H1 (cell line): ENCODE data around the gene NIPAL1. TPM values are rescaled to one million over a fixed set of nuclear protein-coding genes. Genes with fewer than 3 reads are reported as not detected.

Experiments used
- CTCF ChIA-PET: fragments of 300-600 bp; sonication (Branson Sonifier 250); formaldehyde crosslinking; loops from one replicate; lab custom pipeline; 2021; ENCODE audit not compliant: partially characterized antibody; lab: Charles Lee
- POLR2A ChIA-PET: fragments of 300-600 bp; sonication (Branson Sonifier 250); formaldehyde crosslinking; loops from one replicate; lab custom pipeline; 2021; ENCODE audit warnings: inconsistent platforms; ENCODE audit not compliant: partially characterized antibody; lab: Charles Lee
- DNase-seq, 2 experiments: peaks; one replicate each; pipeline versions ENCODE4 v3.0.0 to v3.0.0-alpha.2; 2010 to 2022; ENCODE audit warnings: low spot score in 2 of 2, low read depth in 1 of 2, mixed read lengths in 1 of 2
- FAIRE-seq: peaks from 2 replicates; lab custom pipeline; 2011; peaks lifted over from hg19 to GRCh38; lab: Jason Lieb, UNC
- H2AFZ ChIP-seq: 2 replicates; pipeline ENCODE4 v1.8.1; 2012; ENCODE audit warnings: low read length, inconsistent platforms
- H2AK5ac ChIP-seq: 2 replicates; pipeline ENCODE4 v1.6.1; 2013; ENCODE audit warnings: low read depth, low read length
- H2BK120ac ChIP-seq: replicated peaks from 2 replicates; pipeline ENCODE3; 2013; ENCODE audit warnings: low read depth, low read length, inconsistent platforms
- H2BK12ac ChIP-seq: 2 replicates; pipeline ENCODE4 v1.6.1; 2013; ENCODE audit warnings: low read depth, low read length
- H2BK15ac ChIP-seq: 2 replicates; pipeline ENCODE4 v1.6.1; 2013; ENCODE audit warnings: low read length
- H2BK20ac ChIP-seq: 2 replicates; pipeline ENCODE4 v1.6.1; 2013; ENCODE audit warnings: low read length
- H2BK5ac ChIP-seq: 2 replicates; pipeline ENCODE4 v1.6.1; 2013; ENCODE audit warnings: low read depth, low read length
- H3K14ac ChIP-seq: 2 replicates; pipeline ENCODE4 v1.6.1; 2013; ENCODE audit warnings: inconsistent platforms; ENCODE audit not compliant: insufficient read length
- H3K18ac ChIP-seq: 2 replicates; pipeline ENCODE4 v1.6.1; 2013; ENCODE audit warnings: low read length; ENCODE audit errors: extremely low read depth
- H3K23ac ChIP-seq: 2 replicates; pipeline ENCODE4 v1.6.1; 2013; ENCODE audit warnings: inconsistent platforms; ENCODE audit not compliant: insufficient read length
- H3K23me2 ChIP-seq: 2 replicates; pipeline ENCODE4 v1.6.1; 2013; ENCODE audit warnings: low read depth, low read length
- H3K27ac ChIP-seq: 2 replicates; pipeline ENCODE4 v1.6.1; 2011; ENCODE audit warnings: low read depth, low read length, inconsistent platforms
- H3K27me3 ChIP-seq, 4 experiments: replicated peaks in 1 of 4; 1 replicate in 1 of 4; 2 replicates in 3 of 4; pipeline versions ENCODE4 v1.6.1 to v1.8.1; 2011 to 2013; ENCODE audit warnings: low read length in 3 of 4, mild to moderate bottlenecking in 3 of 4, inconsistent platforms in 2 of 4, mixed read lengths in 2 of 4, moderate library complexity in 1 of 4; ENCODE audit not compliant: control insufficient read depth in 3 of 4, insufficient read depth in 3 of 4; ENCODE audit errors: extremely low read depth in 1 of 4
- H3K36me3 ChIP-seq, 4 experiments: 2 replicates each; pipeline versions ENCODE4 v1.6.1 to v1.8.1; 2011 to 2013; ENCODE audit warnings: mild to moderate bottlenecking in 4 of 4, low read length in 3 of 4, moderate library complexity in 2 of 4, control low read depth in 1 of 4, inconsistent platforms in 1 of 4; ENCODE audit not compliant: insufficient read depth in 4 of 4, control insufficient read depth in 2 of 4
- H3K4ac ChIP-seq: replicated peaks from 2 replicates; pipeline ENCODE3; 2013; ENCODE audit warnings: low read length, low read depth, mixed read lengths, inconsistent platforms; ENCODE audit not compliant: insufficient read length
- H3K4me1 ChIP-seq, 4 experiments: replicated peaks in 1 of 4; 1 replicate in 1 of 4; 2 replicates in 3 of 4; pipeline versions ENCODE4 v1.6.1 to v1.8.1; 2011 to 2013; ENCODE audit warnings: low read length in 3 of 4, inconsistent platforms in 2 of 4, mixed read lengths in 1 of 4; ENCODE audit not compliant: insufficient read depth in 4 of 4, control insufficient read depth in 3 of 4
- H3K4me2 ChIP-seq, 2 experiments: 2 replicates each; pipeline versions ENCODE4 v1.6.1 to v1.8.1; 2011 to 2013; ENCODE audit warnings: low read depth in 2 of 2, low read length in 2 of 2, control low read depth in 1 of 2, inconsistent platforms in 1 of 2, mild to moderate bottlenecking in 1 of 2; ENCODE audit not compliant: insufficient read depth in 1 of 2
- H3K4me3 ChIP-seq, 4 experiments: fragments of 200-600, 300-600 bp in 1 of 4; sonication (generic), shearing (Covaris generic), sonication (Bioruptor Twin) in 1 of 4; 2 replicates each; pipeline versions ENCODE4 v1.5.1 to v1.8.1; 2011 to 2016; ENCODE audit warnings: low read length in 4 of 4, low read depth in 3 of 4, control low read depth in 2 of 4, inconsistent platforms in 2 of 4, mild to moderate bottlenecking in 2 of 4, mixed read lengths in 1 of 4, moderate library complexity in 1 of 4; ENCODE audit not compliant: insufficient read depth in 2 of 4; ENCODE audit errors: extremely low read depth in 1 of 4
- H3K56ac ChIP-seq: replicated peaks from 2 replicates; pipeline ENCODE3; 2013; ENCODE audit warnings: low read depth, mild to moderate bottlenecking, mixed read lengths, low read length, inconsistent platforms; ENCODE audit not compliant: insufficient read length
- H3K79me1 ChIP-seq: 2 replicates; pipeline ENCODE4 v1.6.1; 2013; ENCODE audit warnings: low read depth, low read length, control low read depth
- H3K79me2 ChIP-seq, 2 experiments: 2 replicates each; pipeline versions ENCODE4 v1.6.1 to v1.8.1; 2012 to 2013; ENCODE audit warnings: low read length in 2 of 2, mild to moderate bottlenecking in 2 of 2, inconsistent platforms in 1 of 2; ENCODE audit not compliant: insufficient read depth in 2 of 2, control insufficient read depth in 1 of 2
- H3K9ac ChIP-seq, 4 experiments: replicated peaks in 1 of 4; 1 replicate in 1 of 4; 2 replicates in 3 of 4; pipeline versions ENCODE4 v1.6.1 to v1.8.1; 2011 to 2013; ENCODE audit warnings: low read depth in 3 of 4, low read length in 3 of 4, control low read depth in 2 of 4, mild to moderate bottlenecking in 2 of 4, moderate library complexity in 2 of 4, inconsistent platforms in 1 of 4; ENCODE audit errors: extremely low read depth in 1 of 4
- H3K9me3 ChIP-seq, 2 experiments: 2 replicates each; pipeline versions ENCODE4 v1.6.1 to v1.8.1; 2012 to 2013; ENCODE audit warnings: mild to moderate bottlenecking in 2 of 2, moderate library complexity in 2 of 2, control low read depth in 1 of 2, inconsistent platforms in 1 of 2, low read depth in 1 of 2, low read length in 1 of 2, mixed read lengths in 1 of 2; ENCODE audit not compliant: insufficient read depth in 2 of 2
- H4K20me1 ChIP-seq, 2 experiments: replicated peaks in 1 of 2; 2 replicates each; pipeline versions ENCODE3 to v1.8.1; 2011 to 2013; ENCODE audit warnings: inconsistent platforms in 2 of 2, low read length in 2 of 2, mild to moderate bottlenecking in 1 of 2; ENCODE audit not compliant: insufficient read depth in 2 of 2, control insufficient read depth in 1 of 2
- H4K5ac ChIP-seq: 2 replicates; pipeline ENCODE4 v1.6.1; 2013; ENCODE audit warnings: low read length, low read depth, mixed read lengths, inconsistent platforms; ENCODE audit not compliant: insufficient read length
- H4K8ac ChIP-seq: 2 replicates; pipeline ENCODE4 v1.8.0; 2013; ENCODE audit warnings: mild to moderate bottlenecking, moderate library complexity, low read length, inconsistent platforms; ENCODE audit not compliant: insufficient read depth; ENCODE audit errors: extremely low read depth
- H4K91ac ChIP-seq: replicated peaks from 2 replicates; pipeline ENCODE3; 2013; ENCODE audit warnings: low read length, mixed read lengths, inconsistent platforms; ENCODE audit not compliant: insufficient read length
- CHD2 ChIP-seq: IDR thresholded peaks from 2 replicates; pipeline ENCODE4 v1.6.1; 2012; ENCODE audit warnings: low read length, improper control_type of control experiment
- SP2 ChIP-seq: IDR thresholded peaks from 2 replicates; pipeline ENCODE4 v1.6.1; 2012; ENCODE audit warnings: mild to moderate bottlenecking, low read length, inconsistent platforms
- TAF7 ChIP-seq: optimal IDR thresholded peaks from 2 replicates; pipeline ENCODE3; 2011; ENCODE audit warnings: low read depth, mild to moderate bottlenecking, inconsistent platforms, low read length, moderate library complexity, borderline replicate concordance
- WGBS, 2 experiments: shearing (Covaris generic) in 1 of 2; methylation state at CpG; one replicate each; pipeline versions ENCODE4 v1.1.6 to v1.1.7; 2013 to 2015; ENCODE audit warnings: low lambda C conversion rate in 2 of 2, mixed read lengths in 2 of 2, inconsistent platforms in 1 of 2, low coverage in 1 of 2, missing lambda C conversion rate in 1 of 2; ENCODE audit not compliant: insufficient replicate concordance in 2 of 2, insufficient coverage in 1 of 2, insufficient read length in 1 of 2; ENCODE audit errors: extremely low coverage in 1 of 2, missing lambda C conversion rate in 1 of 2; 5-methylcytosine and 5-hydroxymethylcytosine counted together
- polyA plus RNA-seq, 7 experiments: library from polyadenylated mRNA; depleted of rRNA in 3 of 7; stranded (reverse) in 5 of 7; unstranded in 2 of 7; fragments of >200 nt in 5 of 7; fragments of 200-250 nt in 2 of 7; gene quantifications; 1 replicate in 5 of 7; 2 replicates in 1 of 7; 4 replicates in 1 of 7; pipeline versions ENCODE4 v1.2.1 to v1.2.3, GENCODE V29; 2011 to 2013; ENCODE audit warnings: missing spikeins in 2 of 7, mixed read lengths in 2 of 7
- total RNA-seq: library from RNA; stranded (reverse); fragmentation: NEBNext Ultra II Directional; extraction: Animal tissue kit (Norgen Biotek cat#: 25700); gene quantifications from 2 replicates; pipeline ENCODE4 v1.2.1, GENCODE V29; 2021

Gene NIPAL1
- total and polyA plus RNA-seq, 2 of the 8 experiments (the other 6 are each of a cell fraction or from before 2014, with no cell fraction given) = 1.4 to 4.9 TPM

- H3K27me3 ChIP-seq = no peaks in the 10 kb centered on the region
- CTCF ChIA-PET = interaction anchor here (0.6 to 9.3 kb wide), 4 partner anchors 10 to 373 kb away, joined by 3 to 85 read pairs (median 4); no protein-coding TSS in a partner anchor
- DNase-seq = no peak
Measured at GRCh38 chr4:48042979-48043461, 26.4 kb downstream of the NIPAL1 start.

More at GRCh38 chr4:48042979-48043461, 26.4 kb downstream of the NIPAL1 start:
- Histone ChIP-seq H3K4ac (no peak overlapping the region), H3K4me2 (no peak overlapping the region), H2BK120ac (no peak overlapping the region), H3K14ac (no peak overlapping the region), H3K56ac (no peak overlapping the region), H3K18ac (no peak overlapping the region), H3K79me2 (no peaks in the 10 kb centered on the region), H2BK12ac (no peak overlapping the region), H3K23me2 (no peaks in the 10 kb centered on the region), H2AK5ac (no peak overlapping the region), H3K4me3 (no peak overlapping the region), H3K4me1 (no peaks in the 10 kb centered on the region; a peak in 1 of 7 replicates), H4K5ac (no peak overlapping the region), H3K79me1 (no peaks in the 10 kb centered on the region; the same call in 1 of the 2 replicates), H4K91ac (no peak overlapping the region), H3K9ac (no peak overlapping the region), H3K9me3 (no peaks in the 10 kb centered on the region), H3K36me3 (no peaks in the 10 kb centered on the region), H2BK15ac (no peak overlapping the region), H2AFZ (peak overlapping the region; percentile 28; the same call in 1 of the 2 replicates), H2BK5ac (no peak overlapping the region), H4K8ac (no peak overlapping the region), H4K20me1 (no peaks in the 10 kb centered on the region), H3K23ac (no peak overlapping the region), H2BK20ac (no peak overlapping the region), H3K27ac (no peak overlapping the region; the same call in 1 of the 2 replicates)
- 87% methylated on average over 3 of the region's 3 CpGs; no CpG with 5 or more reads in 1 of the 2 experiments for WGBS, 2 experiments
- POLR2A ChIA-PET = no interaction called here
- TF ChIP-seq TAF7 (no peak), SP2 (no peak), CHD2 (no peak)
- no peak for FAIRE-seq
